Trophoblast cell (in vitro differentiated cells and primary cell): ENCODE results near the gene CZIB.

Source experiments
- DNase-seq, 2 donors: peaks; one replicate each; pipeline ENCODE4 v3.0.0-alpha.2; 2016
- H2AFZ ChIP-seq: 2 replicates; pipeline ENCODE4 v1.6.1; 2013; ENCODE audit warnings: low read length, moderate library complexity, mild to moderate bottlenecking; ENCODE audit not compliant: insufficient read depth, poor library complexity
- H2AK5ac ChIP-seq: 2 replicates; pipeline ENCODE4 v1.6.1; 2013; ENCODE audit warnings: mild to moderate bottlenecking, low read length
- H2BK120ac ChIP-seq: 2 replicates; pipeline ENCODE4 v1.6.1; 2013; ENCODE audit warnings: low read length, mild to moderate bottlenecking, moderate library complexity; ENCODE audit not compliant: insufficient read depth, poor library complexity
- H2BK12ac ChIP-seq: 2 replicates; pipeline ENCODE4 v1.6.1; 2013; ENCODE audit warnings: mild to moderate bottlenecking, low read length, moderate library complexity
- H2BK5ac ChIP-seq: 2 replicates; pipeline ENCODE4 v1.6.1; 2013; ENCODE audit warnings: low read length, low read depth, moderate library complexity, mild to moderate bottlenecking; ENCODE audit not compliant: poor library complexity
- H3K14ac ChIP-seq: 2 replicates; pipeline ENCODE4 v1.6.1; 2013; ENCODE audit warnings: mild to moderate bottlenecking, low read length
- H3K18ac ChIP-seq: 2 replicates; pipeline ENCODE4 v1.6.1; 2013; ENCODE audit warnings: mild to moderate bottlenecking, low read length
- H3K23ac ChIP-seq: 2 replicates; pipeline ENCODE4 v1.6.1; 2013; ENCODE audit warnings: low read length
- H3K27ac ChIP-seq: 2 replicates; pipeline ENCODE4 v1.5.1; 2013; ENCODE audit warnings: low read depth, mild to moderate bottlenecking, inconsistent platforms, low read length, moderate library complexity
- H3K27me3 ChIP-seq: 2 replicates; pipeline ENCODE4 v1.6.1; 2013; ENCODE audit warnings: inconsistent platforms, mild to moderate bottlenecking, low read length, moderate library complexity; ENCODE audit not compliant: insufficient read depth
- H3K36me3 ChIP-seq, 2 experiments: 1 replicate in 1 of 2; 2 replicates in 1 of 2; pipeline ENCODE4 v1.6.1; 2013; ENCODE audit warnings: low read length in 2 of 2, mild to moderate bottlenecking in 2 of 2, moderate library complexity in 1 of 2; ENCODE audit not compliant: insufficient read depth in 2 of 2, control insufficient read depth in 1 of 2
- H3K4ac ChIP-seq: 2 replicates; pipeline ENCODE4 v1.6.1; 2013; ENCODE audit warnings: low read depth, mild to moderate bottlenecking, low read length, moderate library complexity
- H3K4me1 ChIP-seq, 2 experiments: 1 replicate in 1 of 2; 2 replicates in 1 of 2; pipeline ENCODE4 v1.6.1; 2013; ENCODE audit warnings: low read length in 2 of 2, mild to moderate bottlenecking in 2 of 2, moderate library complexity in 1 of 2; ENCODE audit not compliant: insufficient read depth in 2 of 2, control insufficient read depth in 1 of 2
- H3K4me2 ChIP-seq: 2 replicates; pipeline ENCODE4 v1.6.1; 2013; ENCODE audit warnings: inconsistent platforms, mild to moderate bottlenecking, low read length, moderate library complexity
- H3K4me3 ChIP-seq: 2 replicates; pipeline ENCODE4 v1.5.1; 2013; ENCODE audit warnings: mild to moderate bottlenecking, low read depth, low read length, inconsistent platforms
- H3K79me1 ChIP-seq: one replicate; pipeline ENCODE4 v1.6.1; 2013; ENCODE audit warnings: low read length
- H3K79me2 ChIP-seq: 2 replicates; pipeline ENCODE4 v1.6.1; 2013; ENCODE audit warnings: low read length, mild to moderate bottlenecking; ENCODE audit not compliant: control insufficient read depth, insufficient read depth, poor library complexity
- H3K9ac ChIP-seq: 2 replicates; pipeline ENCODE4 v1.6.1; 2013; ENCODE audit warnings: mild to moderate bottlenecking, low read length
- H3K9me3 ChIP-seq: 2 replicates; pipeline ENCODE4 v1.6.1; 2013; ENCODE audit warnings: low read depth, mild to moderate bottlenecking, control low read depth, inconsistent platforms, low read length; ENCODE audit not compliant: insufficient read depth
- H4K12ac ChIP-seq: 2 replicates; pipeline ENCODE4 v1.6.1; 2013; ENCODE audit warnings: low read depth, mild to moderate bottlenecking, low read length, moderate library complexity
- H4K8ac ChIP-seq: 2 replicates; pipeline ENCODE4 v1.6.1; 2013; ENCODE audit warnings: low read depth, mild to moderate bottlenecking, low read length, moderate library complexity
- H4K91ac ChIP-seq: one replicate; pipeline ENCODE4 v1.6.1; 2013; ENCODE audit warnings: low read depth, mild to moderate bottlenecking, low read length, moderate library complexity
- WGBS: extraction: QIAGEN DNeasy Blood & Tissue Kit; methylation state at CpG from one replicate; pipeline ENCODE4 v1.1.7; 2013; ENCODE audit warnings: missing lambda C conversion rate; ENCODE audit not compliant: insufficient read length, insufficient coverage; ENCODE audit errors: extremely low coverage; 5-methylcytosine and 5-hydroxymethylcytosine counted together

CZIB gene

GRCh38 chr1:53218201-53218600, 2.2 kb downstream of the CZIB start:
- peaks cover 3% of the 10 kb centered on the region for H3K79me2 ChIP-seq
- no peak overlapping the region for H4K8ac ChIP-seq
- no peaks in the 10 kb centered on the region for H3K27me3 ChIP-seq
- peaks cover 9 to 17% of the 10 kb centered on the region in 2 experiments for H3K36me3 ChIP-seq
- H3K4me2 ChIP-seq, result no peak overlapping the region
- H4K12ac ChIP-seq, result no peak overlapping the region
- H2BK12ac ChIP-seq, result no peak overlapping the region
- no peak overlapping the region for H3K23ac ChIP-seq
- no peaks in the 10 kb centered on the region for H3K9me3 ChIP-seq
- no peak overlapping the region for H3K27ac ChIP-seq
- H3K4me1 ChIP-seq, result peaks cover 0 to 9% of the 10 kb centered on the region in 2 experiments
- peaks cover 5% of the 10 kb centered on the region for H3K79me1 ChIP-seq
- H2AFZ ChIP-seq, result no peak overlapping the region
- no peak overlapping the region for H3K18ac ChIP-seq
- no peak overlapping the region for H2BK5ac ChIP-seq
- DNase-seq, result no peak
- no peak overlapping the region for H2AK5ac ChIP-seq
- H3K9ac ChIP-seq, result no peak overlapping the region
- no peak overlapping the region for H2BK120ac ChIP-seq
- no CpG with 5 or more reads among the region's 7 CpGs for WGBS
- H3K4me3 ChIP-seq, result no peak overlapping the region
- no peak overlapping the region for H3K14ac ChIP-seq
- H4K91ac ChIP-seq, result no peak overlapping the region
- no peak overlapping the region for H3K4ac ChIP-seq

- no peak overlapping the region for H3K9ac ChIP-seq
- H3K4me2 ChIP-seq, result no peak overlapping the region
- H3K27me3 ChIP-seq, result no peaks in the 10 kb centered on the region
- H3K9me3 ChIP-seq, result no peaks in the 10 kb centered on the region
- H3K79me2 ChIP-seq, result no peaks in the 10 kb centered on the region
- WGBS, result no CpG with 5 or more reads among the region's 5 CpGs
- peaks cover 0 to under 1% of the 10 kb centered on the region in 2 experiments for H3K4me1 ChIP-seq
- H3K79me1 ChIP-seq, result no peaks in the 10 kb centered on the region
- no peak overlapping the region for H3K23ac ChIP-seq
- H3K18ac ChIP-seq, result no peak overlapping the region
- peaks cover 26 to 37% of the 10 kb centered on the region in 2 experiments for H3K36me3 ChIP-seq
- H2BK12ac ChIP-seq, result no peak overlapping the region
- no peak overlapping the region for H3K14ac ChIP-seq
- no peak overlapping the region for H3K4ac ChIP-seq
- no peak overlapping the region for H3K4me3 ChIP-seq
- H4K8ac ChIP-seq, result no peak overlapping the region
- no peak overlapping the region for H4K91ac ChIP-seq
- H4K12ac ChIP-seq, result no peak overlapping the region
- DNase-seq, result no peak
- no peak overlapping the region for H2BK120ac ChIP-seq
- no peak overlapping the region for H2BK5ac ChIP-seq
- H2AFZ ChIP-seq, result no peak overlapping the region
- H3K27ac ChIP-seq, result no peak overlapping the region
- no peak overlapping the region for H2AK5ac ChIP-seq
Measured at GRCh38 chr1:53214376-53214940, 6.0 kb downstream of the CZIB start.

- DNase-seq, result no peak
- H2BK12ac ChIP-seq, result no peak overlapping the region
- no CpG with 5 or more reads among the region's 11 CpGs for WGBS
Measured at GRCh38 chr1:53210954-53211353, 9.5 kb downstream of the CZIB start.

DNA sequence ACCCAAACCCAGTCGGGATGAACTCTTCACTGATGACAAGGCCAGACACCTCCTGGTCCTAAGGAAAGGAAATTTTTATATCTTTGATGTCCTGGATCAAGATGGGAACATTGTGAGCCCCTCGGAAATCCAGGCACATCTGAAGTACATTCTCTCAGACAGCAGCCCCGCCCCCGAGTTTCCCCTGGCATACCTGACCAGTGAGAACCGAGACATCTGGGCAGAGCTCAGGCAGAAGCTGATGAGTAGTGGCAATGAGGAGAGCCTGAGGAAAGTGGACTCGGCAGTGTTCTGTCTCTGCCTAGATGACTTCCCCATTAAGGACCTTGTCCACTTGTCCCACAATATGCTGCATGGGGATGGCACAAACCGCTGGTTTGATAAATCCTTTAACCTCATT, 10.1 kb downstream of the CZIB start:
- Histone ChIP-seq H3K36me3 (peaks cover 32 to 47% of the 10 kb centered on the region in 2 experiments), H3K79me1 (no peaks in the 10 kb centered on the region), H2BK5ac (no peak overlapping the region), H3K4me1 (no peaks in the 10 kb centered on the region), H3K4ac (no peak overlapping the region), H2BK12ac (no peak overlapping the region), H2AK5ac (no peak overlapping the region), H3K27me3 (no peaks in the 10 kb centered on the region), H3K9me3 (peaks cover 7% of the 10 kb centered on the region), H4K12ac (no peak overlapping the region), H2AFZ (no peak overlapping the region), H3K4me3 (no peak overlapping the region), H2BK120ac (no peak overlapping the region), H3K23ac (no peak overlapping the region), H4K8ac (no peak overlapping the region), H3K27ac (no peak overlapping the region), H3K4me2 (no peak overlapping the region), H3K9ac (no peak overlapping the region), H4K91ac (no peak overlapping the region), H3K79me2 (no peaks in the 10 kb centered on the region), H3K14ac (no peak overlapping the region), H3K18ac (no peak overlapping the region)
- WGBS, result no CpG with 5 or more reads among the region's 7 CpGs
- DNase-seq, result no peak

More at GRCh38 chr1:53210954-53211353, 9.5 kb downstream of the CZIB start:
- H3K9me3 ChIP-seq, result peaks cover 4% of the 10 kb centered on the region
- H2AK5ac ChIP-seq, result no peak overlapping the region
- no peaks in the 10 kb centered on the region for H3K79me1 ChIP-seq
- no peaks in the 10 kb centered on the region for H3K27me3 ChIP-seq
- H4K91ac ChIP-seq, result no peak overlapping the region
- H3K4me3 ChIP-seq, result no peak overlapping the region
- H2BK120ac ChIP-seq, result no peak overlapping the region
- H3K4ac ChIP-seq, result no peak overlapping the region
- H3K27ac ChIP-seq, result no peak overlapping the region
- H3K14ac ChIP-seq, result no peak overlapping the region
- no peak overlapping the region for H3K4me2 ChIP-seq
- no peak overlapping the region for H2BK5ac ChIP-seq
- H3K23ac ChIP-seq, result no peak overlapping the region
- no peak overlapping the region for H4K8ac ChIP-seq
- H4K12ac ChIP-seq, result no peak overlapping the region
- H3K18ac ChIP-seq, result no peak overlapping the region
- no peak overlapping the region for H3K9ac ChIP-seq
- H2AFZ ChIP-seq, result no peak overlapping the region
- peaks cover 29 to 46% of the 10 kb centered on the region in 2 experiments for H3K36me3 ChIP-seq
- no peaks in the 10 kb centered on the region for H3K4me1 ChIP-seq
- H3K79me2 ChIP-seq, result no peaks in the 10 kb centered on the region
